B cell (primary cell): ENCODE data around the gene PEBP1.

Experiments
- EZH2 ChIP-seq: IDR thresholded peaks from 2 replicates; pipeline ENCODE4 v1.6.1; 2012; ENCODE audit warnings: borderline replicate concordance, low read depth, mild to moderate bottlenecking, moderate library complexity, low read length; ENCODE audit not compliant: insufficient read depth, poor library complexity, severe bottlenecking
- TF ChIP-seq, protein P1 (sequence below): fragments of 200-600 bp; IDR thresholded peaks from one replicate; pipeline ENCODE4 v1.8.0; 2022; ENCODE audit warnings: antibody characterized with exemption, mild to moderate bottlenecking

DNA sequence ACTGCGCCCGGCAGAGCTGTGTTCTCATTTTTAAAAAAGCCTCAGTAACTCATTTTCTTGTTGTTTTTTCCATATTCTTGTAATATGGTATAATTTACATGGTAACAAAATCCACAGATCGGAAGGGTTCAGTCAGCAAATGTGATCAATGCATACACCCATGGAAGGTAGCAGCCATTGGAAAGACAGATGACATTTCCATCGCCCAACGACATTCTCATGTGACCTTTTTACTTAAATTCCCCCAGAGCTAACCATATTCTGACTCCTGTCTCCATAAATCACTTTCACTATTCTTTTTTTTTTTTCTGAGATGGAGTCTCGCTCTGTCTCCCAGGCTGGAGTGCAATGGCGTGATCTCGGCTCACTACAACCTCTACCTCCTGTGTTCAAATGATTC is 4.9 kb downstream of the PEBP1 start:
- TF ChIP-seq, protein P1, sequence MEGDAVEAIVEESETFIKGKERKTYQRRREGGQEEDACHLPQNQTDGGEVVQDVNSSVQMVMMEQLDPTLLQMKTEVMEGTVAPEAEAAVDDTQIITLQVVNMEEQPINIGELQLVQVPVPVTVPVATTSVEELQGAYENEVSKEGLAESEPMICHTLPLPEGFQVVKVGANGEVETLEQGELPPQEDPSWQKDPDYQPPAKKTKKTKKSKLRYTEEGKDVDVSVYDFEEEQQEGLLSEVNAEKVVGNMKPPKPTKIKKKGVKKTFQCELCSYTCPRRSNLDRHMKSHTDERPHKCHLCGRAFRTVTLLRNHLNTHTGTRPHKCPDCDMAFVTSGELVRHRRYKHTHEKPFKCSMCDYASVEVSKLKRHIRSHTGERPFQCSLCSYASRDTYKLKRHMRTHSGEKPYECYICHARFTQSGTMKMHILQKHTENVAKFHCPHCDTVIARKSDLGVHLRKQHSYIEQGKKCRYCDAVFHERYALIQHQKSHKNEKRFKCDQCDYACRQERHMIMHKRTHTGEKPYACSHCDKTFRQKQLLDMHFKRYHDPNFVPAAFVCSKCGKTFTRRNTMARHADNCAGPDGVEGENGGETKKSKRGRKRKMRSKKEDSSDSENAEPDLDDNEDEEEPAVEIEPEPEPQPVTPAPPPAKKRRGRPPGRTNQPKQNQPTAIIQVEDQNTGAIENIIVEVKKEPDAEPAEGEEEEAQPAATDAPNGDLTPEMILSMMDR: no peak
- TF ChIP-seq EZH2: no peak
